IPS-18c (cell line): ENCODE data around the gene PIWIL4.
"Not testable (repeated sequence)": the region's sequence is repeated elsewhere in the genome, so short reads cannot be mapped to it uniquely, and the experiment has no call there.

Source experiments
- H3K4me3 ChIP-seq: 2 replicates; pipeline ENCODE4 v1.7.0; 2013; ENCODE audit warnings: low read depth, mild to moderate bottlenecking, low read length, moderate library complexity; ENCODE audit not compliant: insufficient read depth
- H3K9me3 ChIP-seq: one replicate; pipeline ENCODE4 v1.6.1; 2013; ENCODE audit warnings: mild to moderate bottlenecking, low read length, moderate library complexity; ENCODE audit not compliant: control insufficient read depth, insufficient read depth

The PIWIL4 gene

GRCh38 chr11:94544646-94545263 lies 22.4 kb upstream of the PIWIL4 start:
- Histone ChIP-seq H3K4me3 (peak overlapping the region; percentile 70), H3K9me3 (no peaks in the 10 kb centered on the region)

- H3K4me3 ChIP-seq: peak overlapping the region; percentile 70
- H3K9me3 ChIP-seq: no peaks in the 10 kb centered on the region
These were observed 21.7 kb upstream of the PIWIL4 start for GRCh38 chr11:94545264-94546161.

- Histone ChIP-seq H3K9me3 (no peaks in the 10 kb centered on the region), H3K4me3 (peak overlapping the region; percentile 70; the same call in 1 of the 2 replicates)
These were observed 21.1 kb upstream of the PIWIL4 start for GRCh38 chr11:94546162-94546470.

GRCh38 chr11:94546886-94547285 lies 20.3 kb upstream of the PIWIL4 start:
- Histone ChIP-seq H3K4me3 (no peak overlapping the region), H3K9me3 (peaks cover 2% of the 10 kb centered on the region)

- H3K4me3 ChIP-seq: no peak overlapping the region
- H3K9me3 ChIP-seq: peaks cover 2% of the 10 kb centered on the region
These were observed 18.0 kb upstream of the PIWIL4 start for GRCh38 chr11:94549146-94549545.

GRCh38 chr11:94550513-94550912 lies 16.7 kb upstream of the PIWIL4 start:
- H3K4me3 ChIP-seq: no peak overlapping the region
- H3K9me3 ChIP-seq: peaks cover 2% of the 10 kb centered on the region

- no peak overlapping the region for H3K4me3 ChIP-seq
- H3K9me3 ChIP-seq: peaks cover 2% of the 10 kb centered on the region
These were observed 13.2 kb upstream of the PIWIL4 start for GRCh38 chr11:94553938-94554337.

GRCh38 chr11:94555752-94556329 lies 11.3 kb upstream of the PIWIL4 start:
- H3K9me3 ChIP-seq, H3K4me3 ChIP-seq: not testable (repeated sequence)

- Histone ChIP-seq H3K9me3 (no peaks in the 10 kb centered on the region), H3K4me3 (no peak overlapping the region)
These were observed 9.7 kb upstream of the PIWIL4 start for GRCh38 chr11:94557421-94557820.

GRCh38 chr11:94557992-94558391 lies 9.2 kb upstream of the PIWIL4 start:
- Histone ChIP-seq H3K9me3 (no peaks in the 10 kb centered on the region), H3K4me3 (no peak overlapping the region)

- Histone ChIP-seq H3K4me3 (no peak overlapping the region), H3K9me3 (no peaks in the 10 kb centered on the region)
These were observed 8.7 kb upstream of the PIWIL4 start for GRCh38 chr11:94558468-94558867.

GRCh38 chr11:94558932-94559331 lies 8.2 kb upstream of the PIWIL4 start:
- Histone ChIP-seq H3K9me3 (no peaks in the 10 kb centered on the region), H3K4me3 (no peak overlapping the region)

- Histone ChIP-seq H3K9me3 (no peaks in the 10 kb centered on the region), H3K4me3 (no peak overlapping the region)
These were observed 7.8 kb upstream of the PIWIL4 start for GRCh38 chr11:94559361-94559760.

GRCh38 chr11:94560834-94561233 lies 6.3 kb upstream of the PIWIL4 start:
- no peak overlapping the region for H3K4me3 ChIP-seq
- H3K9me3 ChIP-seq: no peaks in the 10 kb centered on the region

- no peaks in the 10 kb centered on the region for H3K9me3 ChIP-seq
- no peak overlapping the region for H3K4me3 ChIP-seq
These were observed 3.9 kb upstream of the PIWIL4 start for GRCh38 chr11:94563176-94563847.

- no peak overlapping the region for H3K4me3 ChIP-seq
- H3K9me3 ChIP-seq: no peaks in the 10 kb centered on the region
These were observed 3.2 kb upstream of the PIWIL4 start for GRCh38 chr11:94563848-94564467.

GRCh38 chr11:94568200-94568599 lies 1.0 kb downstream of the PIWIL4 start:
- H3K4me3 ChIP-seq: no peak overlapping the region
- no peaks in the 10 kb centered on the region for H3K9me3 ChIP-seq
